K562 (cell line): Measurements from ENCODE around the gene ZNF622. TPM values are rescaled to one million over a fixed set of nuclear protein-coding genes. Genes with fewer than 3 reads are reported as not detected.

Experiments
- AFF4 ChIP-seq: sonication (generic); formaldehyde crosslinking; IDR thresholded peaks from 2 replicates; pipeline ENCODE4 v1.8.0; 2023; ENCODE audit warnings: mild to moderate bottlenecking, missing genetic modification reagents
- CBFA2T2 ChIP-seq: fragments of 450-650 bp; conservative IDR thresholded peaks from 2 replicates; pipeline ENCODE4 v1.6.1; 2017; ENCODE audit warnings: mild to moderate bottlenecking
- CEBPZ ChIP-seq: fragments of 150-350 bp; IDR thresholded peaks from 2 replicates; pipeline ENCODE4 v1.6.1; 2014; ENCODE audit warnings: low read depth, mild to moderate bottlenecking, low read length, borderline replicate concordance
- HDAC6 ChIP-seq: IDR thresholded peaks from 2 replicates; pipeline ENCODE4 v1.6.1; 2012; ENCODE audit warnings: low read depth, mild to moderate bottlenecking, control low read depth, inconsistent platforms, low read length, moderate library complexity
- HLTF ChIP-seq: fragments of 450-650 bp; IDR thresholded peaks from 2 replicates; pipeline ENCODE4 v1.6.1; 2016
- ID3 ChIP-seq, 2 experiments: fragments of 250-450 bp in 1 of 2; fragments of 450-650 bp in 1 of 2; sonication (Bioruptor Pico) in 1 of 2; IDR thresholded peaks; 2 replicates each; pipeline versions ENCODE4 v1.6.1 to v1.8.0; 2016 to 2021; ENCODE audit warnings: mild to moderate bottlenecking in 2 of 2, moderate library complexity in 2 of 2, missing compliant biosample characterization in 1 of 2, missing genetic modification characterization in 1 of 2
- KDM5B ChIP-seq: fragments of 200-600 bp; sonication (generic); IDR thresholded peaks from 2 replicates; pipeline ENCODE4 v1.6.1; 2012; ENCODE audit warnings: low read depth, mild to moderate bottlenecking, moderate library complexity, low read length, control low read depth, inconsistent platforms; ENCODE audit not compliant: insufficient replicate concordance
- MCM5 ChIP-seq: fragments of 450-650 bp; IDR thresholded peaks from 2 replicates; pipeline ENCODE4 v1.6.1; 2016; ENCODE audit warnings: low read depth
- NELFE ChIP-seq: IDR thresholded peaks from 2 replicates; pipeline ENCODE4 v1.6.1; 2011; ENCODE audit warnings: mild to moderate bottlenecking; ENCODE audit not compliant: insufficient read depth, insufficient read length
- POU5F1 ChIP-seq: fragments of 150-350 bp; IDR thresholded peaks from 2 replicates; pipeline ENCODE4 v1.6.1; 2014; ENCODE audit warnings: borderline replicate concordance, low read length, low read depth, mild to moderate bottlenecking; ENCODE audit not compliant: partially characterized antibody
- PTBP1 ChIP-seq: fragments of 200-400 bp; formaldehyde crosslinking; IDR thresholded peaks from 2 replicates; pipeline ENCODE4 v1.6.1; 2017; ENCODE audit warnings: low read depth, low read length
- RFX5 ChIP-seq: IDR thresholded peaks from 2 replicates; pipeline ENCODE4 v1.6.1; 2011; ENCODE audit warnings: low read depth, mild to moderate bottlenecking, improper control_type of control experiment, low read length
- SMARCA4 ChIP-seq: fragments of 450-650 bp; IDR thresholded peaks from 2 replicates; pipeline ENCODE4 v1.6.1; 2016
- TAF7 ChIP-seq: fragments of 450-650 bp; IDR thresholded peaks from 2 replicates; pipeline ENCODE4 v1.6.1; 2016; ENCODE audit warnings: missing genetic modification characterization, missing compliant biosample characterization
- THAP7 ChIP-seq: fragments of 250-450 bp; sonication (Bioruptor Pico); IDR thresholded peaks from 2 replicates; pipeline ENCODE4 v1.5.0; 2021
- ZNF143 ChIP-seq: sonication (generic); formaldehyde crosslinking; IDR thresholded peaks from 2 replicates; pipeline ENCODE4 v1.9.0; 2022; ENCODE audit warnings: mild to moderate bottlenecking, missing genetic modification reagents
- ZNF282 ChIP-seq: sonication (generic); formaldehyde crosslinking; IDR thresholded peaks from 2 replicates; pipeline ENCODE4 v1.8.1; 2023; ENCODE audit warnings: missing genetic modification reagents
- polyA plus RNA-seq, 8 experiments: library from polyadenylated mRNA; depleted of rRNA in 4 of 8; stranded (reverse) in 5 of 8; unstranded in 3 of 8; fragments of >200 nt; fragmentation: Nextera tagmentation in 2 of 8; fragmentation: Illumina TruSeq in 1 of 8; extraction: Ambion mirVana in 2 of 8; extraction: Trizol in 1 of 8; gene quantifications; 2 replicates each; pipeline versions ENCODE4 v1.2.1 to v1.2.3, GENCODE V29; 2011 to 2014; ENCODE audit warnings: inconsistent platforms in 1 of 8, missing spikeins in 1 of 8
- total RNA-seq, 7 experiments: library from RNA; depleted of rRNA in 6 of 7; stranded (reverse); fragments of >200 nt in 6 of 7; fragmentation: Illumina TruSeq in 2 of 7; extraction: Trizol in 2 of 7; gene quantifications; 2 replicates each; pipeline versions ENCODE4 v1.2.1 to v1.2.3, GENCODE V29; 2011 to 2021; ENCODE audit warnings: low replicate concordance in 1 of 7
- TF ChIP-seq, protein P1 (sequence below): fragments of 450-650 bp; IDR thresholded peaks from 2 replicates; pipeline ENCODE4 v1.6.1; 2016; ENCODE audit warnings: missing biosample characterization, missing genetic modification characterization

ZNF622 gene
- total and polyA plus RNA-seq, 9 of the 15 experiments (the other 6 are each of a cell fraction or from before 2014, with no cell fraction given), result 9.6 to 51.5 (median 32.3) TPM

GRCh38 chr5:16465544-16466432, at the start of gene ZNF622 (continued):
- TF ChIP-seq, protein P1, sequence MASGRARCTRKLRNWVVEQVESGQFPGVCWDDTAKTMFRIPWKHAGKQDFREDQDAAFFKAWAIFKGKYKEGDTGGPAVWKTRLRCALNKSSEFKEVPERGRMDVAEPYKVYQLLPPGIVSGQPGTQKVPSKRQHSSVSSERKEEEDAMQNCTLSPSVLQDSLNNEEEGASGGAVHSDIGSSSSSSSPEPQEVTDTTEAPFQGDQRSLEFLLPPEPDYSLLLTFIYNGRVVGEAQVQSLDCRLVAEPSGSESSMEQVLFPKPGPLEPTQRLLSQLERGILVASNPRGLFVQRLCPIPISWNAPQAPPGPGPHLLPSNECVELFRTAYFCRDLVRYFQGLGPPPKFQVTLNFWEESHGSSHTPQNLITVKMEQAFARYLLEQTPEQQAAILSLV (tag), result no peak
- TF ChIP-seq ID3 (CRISPR knock-in tag; IDR thresholded peaks at IDR 0.05) (no peak), ID3 (tag; IDR thresholded peaks at IDR 0.05) (no peak), SMARCA4 (no peak), TAF7 (tag) (peak; percentile 86), NELFE (peak; percentile 51), HLTF (no peak), MCM5 (no peak), POU5F1 (peak; percentile 44), CBFA2T2 (no peak), AFF4 (CRISPR knock-in tag) (0 out of 2 replicates have a peak, but pooled peaks have one; percentile 14), KDM5B (peak; percentile 98), HDAC6 (no peak), RFX5 (no peak), PTBP1 (0 out of 2 replicates have a peak, but pooled peaks have one; percentile 64), CEBPZ (no peak), ZNF143 (CRISPR knock-in tag) (peak; percentile 52; the same call in 1 of the 2 replicates), THAP7 (CRISPR knock-in tag) (no peak), ZNF282 (CRISPR knock-in tag) (no peak)
